HG03103 (cell line): ENCODE measurements around the gene CHID1.
A peak's percentile ranks its signal among the peaks of the same experiment; 100 is the strongest.

Experiments
- ATAC-seq: cut with Tn5 transposase; IDR thresholded peaks from one replicate; pipeline ENCODE4 v1.9.1; 2021; ENCODE audit warnings: low read depth; ENCODE audit not compliant: unreplicated experiment

Gene CHID1

GRCh38 chr11:839280-839623 is 71.4 kb downstream of the CHID1 start:
- ATAC-seq = no peak

DNA sequence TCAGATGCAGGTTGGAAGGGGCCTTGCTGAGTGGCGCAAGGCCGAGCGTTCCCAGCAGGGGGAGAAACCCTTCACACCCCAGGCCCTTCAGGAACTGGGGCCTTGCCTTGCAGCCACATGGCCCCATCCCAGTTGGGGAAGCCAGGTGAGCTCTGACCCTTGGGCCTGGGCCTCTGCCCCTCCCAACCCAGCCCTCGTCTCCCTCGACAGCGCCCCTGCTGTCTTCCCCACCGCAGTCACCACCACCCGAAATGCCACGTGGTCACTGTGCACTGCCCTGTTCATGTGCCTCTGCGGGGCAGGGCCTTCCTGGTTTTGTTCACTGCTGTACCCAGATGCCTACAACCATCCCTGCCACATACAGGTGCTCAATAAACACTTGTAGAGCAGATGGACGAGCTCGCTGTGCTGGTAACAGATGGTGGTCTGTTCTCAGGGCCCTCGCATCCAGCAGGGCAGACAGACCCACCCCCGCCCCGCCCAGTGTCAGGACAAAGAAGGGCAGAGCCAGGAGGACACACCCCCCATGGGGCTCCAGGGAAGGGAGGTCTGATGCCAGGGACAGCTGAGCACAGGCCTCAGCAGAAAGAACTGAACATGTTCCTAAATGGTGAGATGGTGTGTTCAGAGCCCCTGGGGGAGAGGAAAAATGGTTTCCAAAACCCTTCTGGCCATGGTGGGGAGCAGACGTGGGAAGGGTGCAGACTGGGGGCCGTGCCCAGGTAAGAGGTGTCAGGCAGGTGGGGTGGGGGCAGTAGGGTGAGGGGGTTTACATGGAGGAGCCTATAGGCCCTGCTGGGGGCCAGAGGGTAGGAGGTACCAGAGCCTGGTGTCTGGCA is 72.0 kb downstream of the CHID1 start:
- no peak for ATAC-seq

DNA sequence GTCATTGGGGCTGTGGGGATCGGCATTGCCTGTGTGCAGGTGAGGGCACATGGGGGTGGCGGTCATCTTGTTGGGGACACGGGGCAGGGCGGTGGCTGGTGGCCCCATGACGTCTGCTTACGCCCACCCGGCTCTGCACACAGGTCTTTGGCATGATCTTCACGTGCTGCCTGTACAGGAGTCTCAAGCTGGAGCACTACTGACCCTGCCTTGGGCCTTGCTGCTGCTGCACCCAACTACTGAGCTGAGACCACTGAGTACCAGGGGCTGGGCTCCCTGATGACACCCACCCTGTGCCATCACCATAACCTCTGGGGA is 72.7 kb downstream of the CHID1 start:
- no peak for ATAC-seq

DNA sequence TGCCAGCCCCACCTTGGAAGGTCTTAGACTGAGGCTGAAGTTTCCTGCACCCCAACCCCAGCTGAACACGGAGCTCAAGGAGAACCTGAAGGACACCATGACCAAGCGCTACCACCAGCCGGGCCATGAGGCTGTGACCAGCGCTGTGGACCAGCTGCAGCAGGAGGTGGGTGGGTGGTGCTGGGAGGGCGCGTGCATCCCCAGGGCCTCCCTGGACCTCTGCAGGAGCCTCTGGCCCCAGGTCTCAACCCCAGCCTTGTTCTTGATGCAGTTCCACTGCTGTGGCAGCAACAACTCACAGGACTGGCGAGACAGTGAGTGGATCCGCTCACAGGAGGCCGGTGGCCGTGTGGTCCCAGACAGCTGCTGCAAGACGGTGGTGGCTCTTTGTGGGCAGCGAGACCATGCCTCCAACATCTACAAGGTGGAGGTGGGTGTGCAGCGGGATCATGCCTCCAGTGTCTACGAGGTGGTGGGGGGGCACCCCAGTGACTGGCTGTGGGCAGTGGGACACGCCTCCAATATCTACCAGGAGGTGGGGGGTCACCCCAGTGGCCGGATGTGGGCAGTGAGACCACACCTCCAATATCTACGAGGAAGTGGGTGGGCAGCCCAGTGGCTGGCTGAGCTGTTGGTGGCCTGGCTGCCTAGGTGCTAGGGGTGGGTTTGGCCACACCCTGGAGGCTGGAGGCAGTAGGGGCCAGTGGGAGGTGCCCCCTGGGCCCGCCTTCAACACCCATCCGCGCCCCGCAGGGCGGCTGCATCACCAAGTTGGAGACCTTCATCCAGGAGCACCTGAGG is 73.2 kb downstream of the CHID1 start:
- no peak for ATAC-seq

- no peak for ATAC-seq
These were observed 73.9 kb downstream of the CHID1 start for GRCh38 chr11:836700-837099.

DNA sequence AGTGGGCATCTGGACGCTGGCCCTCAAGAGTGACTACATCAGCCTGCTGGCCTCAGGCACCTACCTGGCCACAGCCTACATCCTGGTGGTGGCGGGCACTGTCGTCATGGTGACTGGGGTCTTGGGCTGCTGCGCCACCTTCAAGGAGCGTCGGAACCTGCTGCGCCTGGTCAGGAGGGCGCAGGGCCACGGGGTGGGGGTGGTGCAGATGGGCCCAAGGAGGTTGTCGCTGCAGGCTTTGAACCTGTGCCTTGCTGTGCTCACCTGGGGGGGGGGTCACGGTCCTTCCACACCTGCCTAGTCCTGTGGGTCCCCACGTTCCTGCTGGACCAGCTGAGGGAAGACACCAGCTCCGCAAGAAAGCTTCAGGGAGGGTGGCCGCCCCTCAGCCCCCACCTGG is 74.3 kb downstream of the CHID1 start:
- ATAC-seq = no peak

GRCh38 chr11:834371-835316 is 76.0 kb downstream of the CHID1 start:
- ATAC-seq = no peak

GRCh38 chr11:833849-834311 is 76.7 kb downstream of the CHID1 start:
- ATAC-seq = no peak

DNA sequence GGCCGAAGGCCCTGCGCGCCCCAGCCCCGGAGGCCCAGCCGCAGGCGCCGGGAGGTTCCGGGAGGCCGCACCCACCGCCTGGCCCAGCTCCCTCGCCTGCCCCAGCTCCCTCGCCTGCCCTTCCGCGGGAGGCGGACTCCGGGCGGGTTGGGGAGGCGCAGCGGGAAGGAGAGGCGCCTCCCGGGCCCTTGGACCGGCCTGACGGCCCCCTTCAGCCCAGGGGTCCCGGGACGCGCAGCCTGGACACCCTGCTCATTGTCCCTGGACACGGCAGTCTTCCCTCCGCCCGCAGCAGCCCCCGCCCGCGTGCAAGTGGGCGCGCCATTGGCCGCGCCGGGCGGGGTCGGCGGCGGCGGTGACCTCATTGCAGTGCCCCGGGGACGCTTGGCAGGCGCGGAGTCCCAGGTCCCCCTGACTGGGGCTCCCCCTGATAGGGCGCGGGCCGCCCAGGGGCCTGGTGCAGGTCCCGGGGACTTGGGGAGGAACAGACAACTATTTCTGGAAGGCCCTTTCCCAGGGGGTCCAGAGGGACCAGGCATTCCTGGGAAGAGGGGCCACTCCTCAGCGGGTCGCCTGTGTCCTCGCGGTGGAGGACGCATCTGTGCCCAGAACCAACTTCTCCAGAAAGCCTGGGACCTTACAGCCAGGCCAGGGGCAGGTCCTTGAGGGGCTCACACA is 77.4 kb downstream of the CHID1 start:
- ATAC-seq = no peak

- ATAC-seq = peak; percentile 31
These were observed 78.0 kb downstream of the CHID1 start, which contains the start of gene CD151 for GRCh38 chr11:832529-833113. CD151 (plus strand) TSS chr11:832952; CDS start chr11:836070, 3,118 bp downstream.

- ATAC-seq = no peak
These were observed 78.6 kb downstream of the CHID1 start for GRCh38 chr11:831961-832528.

GRCh38 chr11:831118-831864 is 79.3 kb downstream of the CHID1 start:
- ATAC-seq = no peak

- ATAC-seq = no peak
These were observed 80.1 kb downstream of the CHID1 start for GRCh38 chr11:830295-831117.

GRCh38 chr11:829847-830294 is 80.7 kb downstream of the CHID1 start:
- ATAC-seq = no peak

DNA sequence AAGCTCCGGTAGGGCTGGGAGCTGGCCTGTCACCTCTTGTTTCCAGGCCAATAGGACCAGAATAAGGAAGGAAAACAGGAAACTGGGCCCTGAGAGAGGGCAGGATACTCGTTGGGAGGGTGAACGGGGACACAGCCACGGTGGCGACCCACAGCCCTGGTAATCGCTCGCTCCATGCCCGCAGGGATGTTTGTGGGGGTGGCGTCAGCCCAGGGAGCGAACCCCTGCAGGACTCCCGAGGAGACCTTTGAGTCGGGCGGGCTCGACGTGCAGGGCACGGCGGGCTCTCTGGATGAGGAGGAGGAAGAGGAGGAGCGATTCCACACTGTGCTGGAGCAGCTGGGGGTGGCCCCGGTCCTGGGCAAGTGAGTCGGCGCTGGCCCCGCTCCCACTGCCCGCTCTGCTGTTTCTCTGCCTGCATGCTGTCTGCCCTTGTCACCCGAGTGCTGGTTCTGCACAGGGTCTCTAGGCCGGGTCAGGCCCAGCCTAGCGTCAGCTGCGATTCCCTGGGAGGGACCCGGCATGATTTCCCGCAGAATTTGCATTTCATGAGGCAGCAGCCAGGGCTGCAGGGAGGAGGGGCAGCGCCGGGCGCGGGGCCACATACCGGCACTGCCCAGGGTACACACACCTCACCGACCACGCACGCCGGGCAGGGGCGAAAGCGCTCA is 81.3 kb downstream of the CHID1 start:
- ATAC-seq = no peak

DNA sequence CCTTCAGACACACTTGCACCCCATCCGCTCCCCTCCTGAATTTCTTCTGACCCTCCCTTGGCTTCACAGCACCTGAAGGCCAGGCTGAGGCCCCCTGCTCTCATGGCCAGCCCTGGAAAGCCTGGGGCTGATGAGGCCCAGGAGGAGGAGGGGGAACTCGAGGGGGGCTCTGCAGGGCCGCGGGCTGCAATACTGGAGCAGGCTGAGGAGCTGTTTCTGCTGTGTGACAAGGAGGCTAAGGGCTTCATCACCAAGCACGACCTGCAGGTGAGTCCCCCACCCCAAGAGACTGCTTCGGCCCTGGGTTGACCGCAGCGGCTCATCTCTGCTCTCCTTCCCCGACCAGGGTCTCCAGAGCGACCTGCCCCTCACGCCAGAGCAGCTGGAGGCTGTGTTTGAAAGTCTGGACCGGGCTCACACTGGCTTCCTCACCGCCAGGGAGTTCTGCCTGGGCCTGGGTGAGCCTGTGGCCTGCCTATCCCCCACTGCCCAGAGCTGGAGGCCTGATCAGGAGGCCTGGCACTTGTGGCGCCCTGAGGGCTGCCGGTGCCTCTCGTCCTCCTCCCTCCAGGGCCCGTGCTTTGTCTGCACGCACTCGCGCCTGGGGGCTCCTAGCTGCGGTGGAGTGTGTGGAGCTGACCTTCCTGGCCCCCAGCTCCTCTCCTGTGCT is 82.0 kb downstream of the CHID1 start:
- ATAC-seq = no peak

GRCh38 chr11:827897-828192 is 82.8 kb downstream of the CHID1 start, which contains the start of gene CRACR2B:
CRACR2B (plus strand) TSS chr11:827919; CDS start chr11:828608, 689 bp downstream.
- ATAC-seq = no peak
